ENCODE data around the gene PCBP3. TPM values are rescaled to one million over a fixed set of nuclear protein-coding genes. Genes with fewer than 3 reads are reported as not detected.
"Not testable (repeated sequence)": the region's sequence is repeated elsewhere in the genome, so short reads cannot be mapped to it uniquely, and the experiment has no call there.

The PCBP3 gene
- total RNA-seq, 1 donor from 2014 or later: 3.8 TPM

DNA sequence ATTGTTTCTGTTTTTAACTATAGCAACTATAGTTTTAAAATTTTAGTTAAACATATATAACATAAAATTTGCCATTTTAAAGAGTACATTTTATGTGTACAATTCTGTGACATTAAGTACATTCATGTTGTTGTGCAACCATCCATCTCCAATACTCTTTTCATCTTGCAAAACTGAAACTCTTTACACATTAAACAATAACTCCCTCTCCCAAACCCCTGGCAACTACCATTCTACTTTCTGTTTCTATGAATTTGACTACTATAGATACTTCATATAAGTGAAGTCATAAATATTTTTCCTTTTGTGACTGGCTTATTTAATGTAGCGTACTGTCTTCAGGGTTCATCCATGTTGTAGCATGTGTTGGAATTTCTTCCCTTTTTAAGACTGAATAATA lies 25.9 kb downstream of the PCBP3 start:
- Histone ChIP-seq H3K9me3 (peaks cover 3% of the 10 kb centered on the region), H3K4me3 (no peak overlapping the region), H3K27me3 (no peaks in the 10 kb centered on the region), H3K27ac (no peak overlapping the region), H3K4me1 (no peaks in the 10 kb centered on the region), H3K36me3 (no peaks in the 10 kb centered on the region)
- ATAC-seq: no peak
- TF ChIP-seq CTCF (IDR thresholded peaks at IDR 0.05): no peak
- intact Hi-C loops (cut with DNase I): no loop called here
- no peak for DNase-seq

DNA sequence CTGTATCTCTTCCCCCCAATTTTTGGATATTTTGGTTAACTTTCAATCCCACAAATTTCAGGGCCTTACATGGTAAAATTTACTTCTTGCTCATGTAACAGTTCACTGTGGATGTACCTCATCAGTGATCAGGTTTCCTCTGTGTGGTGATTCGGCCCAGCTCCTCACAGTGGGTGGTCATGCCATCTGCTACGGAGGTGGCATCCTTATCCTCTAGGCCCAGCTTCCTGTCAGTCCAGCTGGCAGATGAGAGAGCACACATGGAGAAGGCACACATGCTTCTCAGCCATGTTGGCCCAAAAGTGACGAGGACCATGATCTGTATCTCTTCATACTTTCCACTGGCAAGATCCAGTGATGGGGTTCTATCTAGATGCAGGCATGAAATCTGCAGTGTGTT lies 27.2 kb downstream of the PCBP3 start:
- no peak for TF ChIP-seq CTCF (IDR thresholded peaks at IDR 0.05)
- Histone ChIP-seq H3K4me1 (no peaks in the 10 kb centered on the region), H3K4me3 (no peak overlapping the region), H3K27ac (no peak overlapping the region), H3K9me3 (peaks cover 3% of the 10 kb centered on the region), H3K36me3 (no peaks in the 10 kb centered on the region), H3K27me3 (no peaks in the 10 kb centered on the region)
- DNase-seq (no peak), ATAC-seq (no peak)
- intact Hi-C loops (cut with DNase I): no loop called here

GRCh38 chr21:45678790-45679189 lies 35.3 kb downstream of the PCBP3 start:
- ATAC-seq; H3K36me3 ChIP-seq; H3K27ac ChIP-seq; intact Hi-C loops (cut with DNase I); H3K4me3 ChIP-seq; H3K9me3 ChIP-seq; DNase-seq; H3K27me3 ChIP-seq; H3K4me1 ChIP-seq: not testable (repeated sequence)

- Histone ChIP-seq H3K27me3 (peaks cover 4% of the 10 kb centered on the region), H3K36me3 (no peaks in the 10 kb centered on the region), H3K4me3 (no peak overlapping the region), H3K4me1 (no peaks in the 10 kb centered on the region), H3K9me3 (no peaks in the 10 kb centered on the region), H3K27ac (no peak overlapping the region)
- TF ChIP-seq CTCF (IDR thresholded peaks at IDR 0.05): no peak
- DNase-seq (no peak), ATAC-seq (no peak)
- intact Hi-C loops (cut with DNase I): no loop called here
Measured at GRCh38 chr21:45680215-45680614, 36.7 kb downstream of the PCBP3 start.

- intact Hi-C loops (cut with DNase I): no loop called here
- no peaks in the 10 kb centered on the region for H3K27me3 ChIP-seq
- no peak for TF ChIP-seq CTCF (IDR thresholded peaks at IDR 0.05)
- ATAC-seq (no peak), DNase-seq (no peak)
- no peak overlapping the region for H3K4me3 ChIP-seq
- no peak overlapping the region for H3K27ac ChIP-seq
- H3K4me1 ChIP-seq: peaks cover 3% of the 10 kb centered on the region
- H3K9me3 ChIP-seq: no peaks in the 10 kb centered on the region
- H3K36me3 ChIP-seq: no peaks in the 10 kb centered on the region
Measured at GRCh38 chr21:45695086-45695485, 51.6 kb downstream of the PCBP3 start.

DNA sequence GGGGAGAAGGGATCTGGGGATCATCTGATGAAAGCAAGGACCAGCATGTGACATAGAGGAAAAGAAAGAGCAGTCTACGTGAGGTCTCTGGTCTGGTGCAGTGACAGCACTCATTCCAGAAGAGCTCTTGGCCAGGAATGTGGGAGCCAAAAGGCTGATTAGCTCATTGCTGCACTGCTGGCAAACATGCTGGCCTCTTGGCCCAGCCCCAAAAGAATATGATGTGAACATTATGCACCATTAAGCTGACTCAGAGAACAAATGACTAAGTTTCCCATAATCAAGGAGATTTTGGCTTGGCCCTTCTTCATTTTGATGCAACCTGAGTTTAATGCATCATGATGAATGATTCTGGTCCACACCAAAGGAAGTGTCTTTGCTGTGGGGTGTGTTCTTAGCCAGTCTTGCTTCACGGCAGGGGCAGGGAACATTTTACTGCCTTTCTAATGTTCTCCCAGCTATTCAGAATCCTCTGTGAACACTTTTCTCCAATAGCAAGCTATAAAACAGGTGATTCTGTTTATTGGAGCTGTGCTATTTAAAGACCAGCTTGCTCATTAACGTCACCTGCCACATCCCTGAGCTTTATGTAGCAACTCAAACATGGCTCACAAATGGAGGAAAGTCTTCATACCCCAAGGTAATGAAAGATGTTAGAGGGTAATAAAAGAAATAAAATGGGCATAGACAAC lies 55.1 kb downstream of the PCBP3 start:
- H3K9me3 ChIP-seq: no peaks in the 10 kb centered on the region
- no peak overlapping the region for H3K4me3 ChIP-seq
- no peak overlapping the region for H3K27ac ChIP-seq
- DNase-seq (no peak), ATAC-seq (peak; percentile 38)
- H3K36me3 ChIP-seq: no peaks in the 10 kb centered on the region
- TF ChIP-seq CTCF (IDR thresholded peaks at IDR 0.05): no peak
- intact Hi-C loops (cut with DNase I): no loop called here
- peaks cover 3% of the 10 kb centered on the region for H3K4me1 ChIP-seq
- H3K27me3 ChIP-seq: no peaks in the 10 kb centered on the region
